ENCODE data around the gene JMJD4.

Gene JMJD4

GRCh38 chr1:227774051-227774731, 39.1 kb upstream of the JMJD4 start:
- H3K4me3 ChIP-seq (ENCODE audit: low read depth, low read length), result no peak overlapping the region
- TF ChIP-seq, protein P1, sequence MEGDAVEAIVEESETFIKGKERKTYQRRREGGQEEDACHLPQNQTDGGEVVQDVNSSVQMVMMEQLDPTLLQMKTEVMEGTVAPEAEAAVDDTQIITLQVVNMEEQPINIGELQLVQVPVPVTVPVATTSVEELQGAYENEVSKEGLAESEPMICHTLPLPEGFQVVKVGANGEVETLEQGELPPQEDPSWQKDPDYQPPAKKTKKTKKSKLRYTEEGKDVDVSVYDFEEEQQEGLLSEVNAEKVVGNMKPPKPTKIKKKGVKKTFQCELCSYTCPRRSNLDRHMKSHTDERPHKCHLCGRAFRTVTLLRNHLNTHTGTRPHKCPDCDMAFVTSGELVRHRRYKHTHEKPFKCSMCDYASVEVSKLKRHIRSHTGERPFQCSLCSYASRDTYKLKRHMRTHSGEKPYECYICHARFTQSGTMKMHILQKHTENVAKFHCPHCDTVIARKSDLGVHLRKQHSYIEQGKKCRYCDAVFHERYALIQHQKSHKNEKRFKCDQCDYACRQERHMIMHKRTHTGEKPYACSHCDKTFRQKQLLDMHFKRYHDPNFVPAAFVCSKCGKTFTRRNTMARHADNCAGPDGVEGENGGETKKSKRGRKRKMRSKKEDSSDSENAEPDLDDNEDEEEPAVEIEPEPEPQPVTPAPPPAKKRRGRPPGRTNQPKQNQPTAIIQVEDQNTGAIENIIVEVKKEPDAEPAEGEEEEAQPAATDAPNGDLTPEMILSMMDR (IDR thresholded peaks at IDR 0.05; ENCODE audit: borderline replicate concordance, insufficient read depth, low read depth, low read length), result no peak

GRCh38 chr1:227773558-227773957, 38.5 kb upstream of the JMJD4 start:
- no peak overlapping the region for H3K4me3 ChIP-seq (ENCODE audit: low read depth, low read length)

DNA sequence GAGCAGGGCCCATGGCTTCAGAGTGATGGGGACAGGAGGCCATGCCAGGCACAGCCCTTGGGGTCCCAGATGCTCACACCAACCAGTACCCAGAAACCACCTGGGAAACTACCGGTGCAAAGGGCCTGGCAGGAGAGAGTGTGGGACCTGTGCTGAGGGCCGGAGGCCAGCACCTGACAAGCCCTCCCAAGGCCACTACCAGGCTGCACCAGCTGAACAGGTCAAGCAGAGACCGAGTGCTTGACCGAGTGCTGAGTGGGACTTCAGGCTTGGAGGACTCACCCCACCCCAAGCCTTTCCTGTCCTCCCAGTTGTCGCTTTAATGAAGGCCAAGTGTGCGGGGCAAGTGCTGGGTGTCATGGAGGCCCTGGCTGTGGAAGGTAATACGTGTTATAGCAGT, 36.7 kb upstream of the JMJD4 start:
- no peak overlapping the region for H3K4me3 ChIP-seq (ENCODE audit: low read depth, low read length)
- TF ChIP-seq, protein P1 (IDR thresholded peaks at IDR 0.05; ENCODE audit: borderline replicate concordance, insufficient read depth, low read depth, low read length), result no peak

More at GRCh38 chr1:227773558-227773957, 38.5 kb upstream of the JMJD4 start:
- TF ChIP-seq, protein P1 (IDR thresholded peaks at IDR 0.05; ENCODE audit: borderline replicate concordance, insufficient read depth, low read depth, low read length), result no peak

GRCh38 chr1:227771326-227771725, 36.2 kb upstream of the JMJD4 start:
- TF ChIP-seq, protein P1 (IDR thresholded peaks at IDR 0.05; ENCODE audit: borderline replicate concordance, insufficient read depth, low read depth, low read length), result no peak
- H3K4me3 ChIP-seq (ENCODE audit: low read depth, low read length), result no peak overlapping the region

DNA sequence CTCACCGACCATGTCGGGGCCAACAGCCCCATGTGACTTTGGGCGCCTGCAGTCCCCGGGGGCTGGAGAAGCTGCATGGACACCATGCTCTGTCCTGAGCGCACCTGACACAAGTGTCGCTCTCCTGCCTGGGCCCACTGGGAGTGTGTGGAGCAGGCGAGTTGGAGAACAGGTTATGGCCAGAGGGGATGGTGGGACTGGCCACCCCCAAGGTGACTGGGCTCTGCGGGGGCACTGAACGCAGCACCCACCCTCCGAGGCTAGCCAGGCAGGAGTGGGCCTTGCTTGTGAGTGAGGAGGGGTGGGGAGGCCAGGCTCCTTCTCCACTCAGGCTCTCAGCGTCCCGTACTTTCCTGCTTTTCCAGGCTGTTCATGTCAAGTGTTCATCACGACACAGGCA, 35.7 kb upstream of the JMJD4 start:
- H3K4me3 ChIP-seq (ENCODE audit: low read depth, low read length), result no peak overlapping the region
- TF ChIP-seq, protein P1 (IDR thresholded peaks at IDR 0.05; ENCODE audit: borderline replicate concordance, insufficient read depth, low read depth, low read length), result no peak

DNA sequence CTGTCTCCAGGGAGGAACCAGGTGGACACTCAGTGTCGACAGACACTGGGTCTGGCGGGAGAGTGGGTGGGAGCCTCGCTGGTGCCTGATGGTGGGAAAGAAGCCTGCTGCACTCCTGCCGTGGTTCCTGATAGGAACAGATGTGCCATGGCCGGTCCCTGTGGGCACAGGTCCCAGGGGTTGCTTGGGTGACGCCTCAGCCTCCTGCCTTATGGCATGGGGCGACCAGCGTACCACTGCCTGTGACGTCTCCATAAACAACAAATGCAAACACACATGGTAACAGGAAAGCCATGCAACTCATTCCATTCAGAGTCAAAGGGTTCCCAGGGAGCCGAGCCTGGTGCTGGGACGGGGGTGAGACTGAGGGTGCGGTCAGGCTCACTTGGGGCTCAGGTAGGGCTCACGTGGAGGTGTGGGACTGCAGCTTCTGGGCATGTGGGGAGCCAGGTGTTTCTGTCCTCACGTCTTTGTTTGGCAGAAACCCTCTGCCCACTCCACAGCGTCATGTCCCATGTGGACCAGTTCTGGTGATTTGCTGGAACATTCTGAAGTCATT, 34.9 kb upstream of the JMJD4 start:
- TF ChIP-seq, protein P1 (IDR thresholded peaks at IDR 0.05; ENCODE audit: borderline replicate concordance, insufficient read depth, low read depth, low read length), result no peak
- H3K4me3 ChIP-seq (ENCODE audit: low read depth, low read length), result no peak overlapping the region
